ENCODE measurements around the gene CLEC2D. TPM values are rescaled to one million over a fixed set of nuclear protein-coding genes. Genes with fewer than 3 reads are reported as not detected.
"Not testable (repeated sequence)": the region's sequence is repeated elsewhere in the genome, so short reads cannot be mapped to it uniquely, and the experiment has no call there.

Gene CLEC2D
- total RNA-seq, 1 experiment from 2014 or later, result 0.23 TPM

DNA sequence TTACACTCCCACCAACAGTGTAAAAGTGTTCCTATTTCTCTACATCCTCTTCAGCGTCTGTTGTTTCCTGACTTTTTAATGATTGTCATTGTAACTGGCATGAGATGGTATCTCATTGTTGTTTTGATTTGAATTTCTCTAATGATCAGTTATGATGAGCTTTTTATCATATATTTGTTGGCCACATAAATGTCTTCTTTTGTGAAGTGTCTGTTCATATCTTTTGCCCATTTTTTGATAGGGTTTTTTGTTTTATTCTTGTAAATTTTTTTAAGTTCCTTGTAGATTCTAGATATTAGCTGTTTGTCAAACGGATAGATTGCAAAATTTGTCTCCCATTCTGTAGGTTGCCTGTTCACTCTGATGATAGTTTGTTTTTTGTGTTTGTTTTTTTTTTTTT lies 13.4 kb downstream of the CLEC2D start:
- DNase-seq, H3K9me3 ChIP-seq, H3K36me3 ChIP-seq, H3K27me3 ChIP-seq, H3K4me3 ChIP-seq: not testable (repeated sequence)

DNA sequence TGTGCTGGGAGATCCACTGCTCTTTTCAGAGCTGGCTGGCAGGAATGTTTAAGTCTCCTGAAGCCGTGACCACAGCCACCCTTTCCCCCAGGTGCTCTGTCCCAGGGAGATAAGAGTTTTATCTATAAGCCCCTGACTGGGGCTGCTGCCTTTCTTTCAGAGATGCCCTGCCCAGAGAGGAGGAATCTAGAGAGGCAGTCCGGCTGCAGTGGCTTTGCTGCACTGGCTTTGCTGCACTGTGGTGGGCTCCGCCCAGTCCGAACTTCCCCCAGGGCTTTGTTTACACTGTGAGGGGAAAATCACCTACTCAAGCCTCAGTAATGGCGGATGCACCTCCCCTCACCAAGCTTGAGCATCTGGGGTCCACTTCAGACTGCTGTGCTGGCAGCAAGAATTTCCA lies 15.9 kb downstream of the CLEC2D start:
- H3K36me3 ChIP-seq, result peaks cover 14% of the 10 kb centered on the region; the same call in 1 of the 2 replicates
- H3K4me3 ChIP-seq, H3K9me3 ChIP-seq, H3K27me3 ChIP-seq, DNase-seq: not testable (repeated sequence)

DNA sequence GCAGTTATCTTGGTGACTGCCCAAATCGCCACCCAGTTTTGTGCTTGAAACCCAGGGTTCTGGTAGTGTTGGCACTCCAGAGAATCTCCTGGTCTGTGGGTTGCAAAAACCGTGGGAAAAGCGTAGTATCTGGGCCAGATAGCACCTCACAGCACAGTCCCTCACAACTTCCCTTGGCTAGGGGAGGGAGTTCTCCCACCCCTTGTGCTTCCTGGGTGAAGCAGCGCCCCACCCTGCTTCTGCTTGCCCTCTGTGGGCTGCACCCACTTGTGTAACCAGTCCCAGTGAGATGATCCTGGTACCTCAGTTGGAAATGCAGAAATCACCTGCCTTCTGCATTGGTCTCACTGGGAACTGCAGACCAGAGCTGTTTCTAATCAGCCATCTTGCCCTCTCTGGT lies 16.4 kb downstream of the CLEC2D start:
- Histone ChIP-seq H3K4me3 (no peak overlapping the region), H3K36me3 (peaks cover 14% of the 10 kb centered on the region; the same call in 1 of the 2 replicates), H3K27me3 (no peaks in the 10 kb centered on the region), H3K9me3 (no peaks in the 10 kb centered on the region; the same call in 1 of the 2 replicates)
- no peak for DNase-seq

- peak; percentile 13 for DNase-seq
- peaks cover 14% of the 10 kb centered on the region; the same call in 1 of the 2 replicates for H3K36me3 ChIP-seq
These were observed 17.7 kb downstream of the CLEC2D start for GRCh38 chr12:9687228-9687627.

DNA sequence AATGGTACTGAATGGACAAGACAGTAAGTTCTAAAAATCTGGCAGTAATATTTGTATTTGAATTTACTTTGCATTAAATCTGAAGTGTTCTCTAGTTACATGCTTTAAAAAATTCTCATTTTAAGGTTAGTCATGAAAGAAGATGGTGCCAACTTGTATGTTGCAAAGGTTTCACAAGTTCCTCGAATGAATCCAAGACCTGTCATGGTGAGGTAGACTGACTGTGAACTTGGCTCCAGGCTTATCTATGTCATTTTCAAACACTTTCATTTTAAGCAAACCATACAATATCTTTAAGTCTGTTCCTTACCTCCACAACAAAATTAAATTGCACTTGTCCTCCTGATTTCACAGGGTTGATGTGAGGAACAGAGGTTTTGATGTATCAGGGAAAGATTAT lies 23.4 kb downstream of the CLEC2D start:
- Histone ChIP-seq H3K9me3 (no peaks in the 10 kb centered on the region), H3K4me3 (no peak overlapping the region), H3K27me3 (no peaks in the 10 kb centered on the region), H3K36me3 (peaks cover 14% of the 10 kb centered on the region; the same call in 1 of the 2 replicates)
- DNase-seq, result no peak

More at GRCh38 chr12:9687228-9687627, 17.7 kb downstream of the CLEC2D start:
- H3K27me3 ChIP-seq, result no peaks in the 10 kb centered on the region
- H3K9me3 ChIP-seq, result no peaks in the 10 kb centered on the region; the same call in 1 of the 2 replicates
- H3K4me3 ChIP-seq, result no peak overlapping the region

GRCh38 chr12:9694241-9694640 lies 24.7 kb downstream of the CLEC2D start:
- Histone ChIP-seq H3K9me3 (no peaks in the 10 kb centered on the region), H3K36me3 (peaks cover 7% of the 10 kb centered on the region; the same call in 1 of the 2 replicates), H3K4me3 (no peak overlapping the region), H3K27me3 (no peaks in the 10 kb centered on the region)
- DNase-seq, result no peak

- H3K36me3 ChIP-seq, H3K9me3 ChIP-seq, DNase-seq, H3K4me3 ChIP-seq, H3K27me3 ChIP-seq: not testable (repeated sequence)
These were observed 25.6 kb downstream of the CLEC2D start for GRCh38 chr12:9695150-9695549.

DNA sequence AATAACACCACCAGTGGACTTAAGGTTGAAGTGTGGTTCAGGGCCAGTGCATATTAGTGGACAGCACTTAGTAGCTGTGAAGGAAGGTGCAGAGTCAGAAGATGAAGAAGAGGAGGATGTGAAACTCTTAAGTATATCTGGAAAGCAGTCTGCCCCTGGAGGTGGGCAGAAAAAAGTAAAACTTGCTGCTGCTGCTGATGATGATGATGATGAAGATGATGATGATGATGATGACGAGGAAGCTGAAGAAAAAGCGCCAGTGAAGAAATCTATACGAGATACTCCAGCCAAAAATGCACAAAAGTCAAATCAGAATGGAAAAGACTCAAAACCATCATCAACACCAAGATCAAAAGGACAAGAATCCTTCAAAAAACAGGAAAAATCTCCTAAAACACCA lies 26.1 kb downstream of the CLEC2D start:
- not testable (repeated sequence) for H3K9me3 ChIP-seq, H3K4me3 ChIP-seq, H3K36me3 ChIP-seq, H3K27me3 ChIP-seq, DNase-seq

GRCh38 chr12:9697619-9698018 lies 28.1 kb downstream of the CLEC2D start:
- Histone ChIP-seq H3K9me3 (no peaks in the 10 kb centered on the region), H3K4me3 (no peak overlapping the region), H3K27me3 (no peaks in the 10 kb centered on the region), H3K36me3 (no peaks in the 10 kb centered on the region; the same call in 1 of the 2 replicates)
- no peak for DNase-seq

GRCh38 chr12:9698681-9699080 lies 29.2 kb downstream of the CLEC2D start:
- H3K4me3 ChIP-seq, result no peak overlapping the region
- no peaks in the 10 kb centered on the region for H3K9me3 ChIP-seq
- H3K27me3 ChIP-seq, result no peaks in the 10 kb centered on the region
- H3K36me3 ChIP-seq, result no peaks in the 10 kb centered on the region; the same call in 1 of the 2 replicates
- no peak for DNase-seq

GRCh38 chr12:9699269-9699897 lies 29.9 kb downstream of the CLEC2D start:
- no peaks in the 10 kb centered on the region for H3K27me3 ChIP-seq
- H3K9me3 ChIP-seq, result no peaks in the 10 kb centered on the region
- DNase-seq, result no peak
- no peak overlapping the region for H3K4me3 ChIP-seq
- H3K36me3 ChIP-seq, result no peaks in the 10 kb centered on the region; the same call in 1 of the 2 replicates

DNA sequence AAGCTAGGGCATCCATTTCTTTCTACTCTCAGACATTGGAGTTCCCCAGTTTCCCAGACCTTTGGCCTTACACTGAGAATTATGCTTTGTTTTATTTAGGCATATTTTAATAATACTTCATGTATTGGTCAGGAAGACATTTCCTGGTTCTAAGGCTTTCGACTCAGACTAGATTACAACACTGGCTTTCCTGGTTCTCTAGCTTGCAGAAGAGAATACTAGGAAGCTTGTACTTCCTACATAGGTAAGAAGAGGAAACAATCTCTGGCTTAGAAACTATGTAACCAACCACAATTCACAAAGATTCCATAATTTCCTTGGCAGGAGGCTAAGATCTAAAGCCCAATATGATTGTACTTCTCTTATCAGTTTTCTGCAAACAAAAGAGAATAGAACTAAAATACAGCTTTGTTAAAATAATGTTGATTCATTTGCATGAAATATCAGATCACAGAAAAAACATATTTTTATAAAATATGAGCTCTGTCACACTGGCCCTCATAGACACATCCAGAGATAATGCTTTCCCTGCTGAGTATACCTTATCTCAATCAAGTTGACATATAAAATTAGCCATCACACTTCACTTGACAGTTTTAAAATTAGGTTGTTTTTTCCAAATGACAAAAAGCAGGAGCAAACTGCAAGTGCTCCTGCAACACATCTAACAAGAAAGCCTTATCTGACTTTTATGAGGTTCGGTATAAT lies 30.5 kb downstream of the CLEC2D start:
- no peaks in the 10 kb centered on the region for H3K9me3 ChIP-seq
- DNase-seq, result no peak
- H3K36me3 ChIP-seq, result no peaks in the 10 kb centered on the region; the same call in 1 of the 2 replicates
- no peaks in the 10 kb centered on the region for H3K27me3 ChIP-seq
- H3K4me3 ChIP-seq, result no peak overlapping the region

- Histone ChIP-seq H3K4me3 (no peak overlapping the region), H3K9me3 (no peaks in the 10 kb centered on the region), H3K27me3 (no peaks in the 10 kb centered on the region), H3K36me3 (no peaks in the 10 kb centered on the region; the same call in 1 of the 2 replicates)
- no peak for DNase-seq
These were observed 31.1 kb downstream of the CLEC2D start for GRCh38 chr12:9700606-9700956.

DNA sequence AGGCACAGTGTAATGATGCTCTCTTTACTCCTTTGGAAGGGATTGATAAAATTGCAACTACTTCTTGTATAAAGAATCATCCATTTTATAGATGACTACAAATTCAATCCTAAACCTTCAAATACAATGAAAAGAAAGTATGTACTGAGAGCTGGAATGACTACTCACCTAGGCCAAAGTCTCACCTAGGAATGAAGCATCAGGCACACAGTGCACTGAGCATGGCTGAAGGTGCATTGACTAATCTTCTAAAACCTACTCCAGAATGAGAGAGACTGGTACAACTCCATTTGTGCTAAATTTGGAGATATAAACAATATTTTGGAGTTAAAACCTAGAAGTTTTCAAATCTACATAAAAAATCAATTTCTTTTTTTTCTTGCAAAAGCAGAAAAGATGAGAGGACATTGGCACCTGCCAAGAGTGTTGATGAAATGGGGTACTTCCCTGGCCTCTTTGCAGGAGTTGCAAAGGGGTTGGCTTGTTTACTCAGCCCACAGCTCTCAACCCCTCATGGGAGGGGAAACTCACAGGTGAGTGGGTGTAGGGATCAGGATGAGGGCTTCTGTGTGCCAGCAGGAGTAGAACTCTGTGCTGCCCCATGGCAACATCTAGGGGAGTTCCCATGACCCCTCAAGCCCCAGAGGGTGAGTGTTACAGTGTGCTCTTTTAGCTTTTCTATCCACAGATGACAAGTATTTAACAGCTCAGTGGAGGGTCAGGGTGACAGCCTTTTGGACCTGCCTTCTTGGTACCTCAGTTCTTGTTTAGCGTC lies 32.1 kb downstream of the CLEC2D start:
- DNase-seq, result no peak
- H3K36me3 ChIP-seq, result no peaks in the 10 kb centered on the region
- H3K9me3 ChIP-seq, result no peaks in the 10 kb centered on the region
- no peak overlapping the region for H3K4me3 ChIP-seq
- H3K27me3 ChIP-seq, result no peaks in the 10 kb centered on the region

- H3K27me3 ChIP-seq, result no peaks in the 10 kb centered on the region
- no peak overlapping the region for H3K4me3 ChIP-seq
- no peaks in the 10 kb centered on the region for H3K9me3 ChIP-seq
- no peaks in the 10 kb centered on the region for H3K36me3 ChIP-seq
- DNase-seq, result no peak
These were observed 32.7 kb downstream of the CLEC2D start for GRCh38 chr12:9702255-9702654.

DNA sequence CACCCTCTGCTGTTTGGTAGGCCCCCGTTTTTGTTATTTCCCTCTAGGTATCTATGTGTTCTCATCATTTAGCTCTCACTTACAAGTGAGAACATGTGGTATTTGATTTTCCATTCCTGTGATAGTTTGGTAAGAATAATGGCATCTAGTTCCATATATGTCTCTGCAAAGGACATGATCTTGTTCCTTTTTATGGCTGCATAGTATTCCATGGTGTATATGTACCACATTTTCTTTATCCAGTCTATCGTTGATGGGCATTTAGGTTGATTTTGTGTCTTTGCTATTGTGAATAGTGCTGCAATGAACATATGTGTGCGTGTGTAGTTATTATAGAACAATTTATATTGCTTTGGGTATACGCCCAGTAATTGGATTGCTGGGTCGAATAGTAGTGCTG lies 35.0 kb downstream of the CLEC2D start:
- H3K4me3 ChIP-seq, H3K36me3 ChIP-seq, DNase-seq, H3K27me3 ChIP-seq, H3K9me3 ChIP-seq: not testable (repeated sequence)

DNA sequence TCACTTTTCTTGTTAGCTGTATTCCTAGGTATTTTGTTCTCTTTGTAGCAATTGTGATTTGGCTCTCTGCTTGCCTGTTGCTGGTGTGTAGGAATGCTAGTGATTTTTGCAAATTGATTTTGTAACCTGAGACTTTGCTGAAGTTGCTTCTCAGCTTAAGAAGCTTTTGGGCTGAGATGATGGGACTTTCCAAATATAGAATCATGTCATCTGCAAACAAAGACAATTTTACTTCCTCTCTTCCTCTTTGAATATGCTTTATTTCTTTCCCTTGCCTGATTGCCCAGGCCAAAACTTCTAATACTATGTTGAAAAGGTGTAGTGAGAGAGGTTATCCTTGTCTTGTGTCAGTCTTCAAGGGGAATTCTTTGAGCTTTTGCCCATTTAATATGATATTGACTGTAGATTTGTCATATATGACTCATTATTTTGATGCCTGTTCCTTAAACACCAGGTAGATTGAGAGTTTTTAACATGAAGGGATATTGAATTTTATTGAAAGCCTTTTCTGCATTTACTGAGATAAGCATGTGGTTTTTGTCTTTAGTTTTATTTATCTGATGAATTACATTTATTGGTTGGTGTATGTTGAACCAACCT lies 36.7 kb downstream of the CLEC2D start:
- Histone ChIP-seq H3K4me3 (no peak overlapping the region), H3K27me3 (no peaks in the 10 kb centered on the region), H3K9me3 (no peaks in the 10 kb centered on the region), H3K36me3 (no peaks in the 10 kb centered on the region)
- no peak for DNase-seq

Measured in MG63 (cell line).